Progenitor cell of endocrine pancreas (in vitro differentiated cells): ENCODE data around the gene PLCB4. TPM values are rescaled to one million over a fixed set of nuclear protein-coding genes. Genes with fewer than 3 reads are reported as not detected.

Experiments used
- DNase-seq: peaks from one replicate; pipeline ENCODE4 v3.0.0; 2021; ENCODE audit warnings: low spot score; ENCODE audit not compliant: unreplicated experiment
- H3K27ac Mint-ChIP-seq: 2 replicates; pipeline ENCODE4 v1.8.0; 2021; ENCODE audit warnings: mild to moderate bottlenecking, moderate library complexity, mixed read lengths
- H3K27me3 Mint-ChIP-seq: 2 replicates; pipeline ENCODE4 v1.8.0; 2021; ENCODE audit warnings: mixed read lengths
- H3K36me3 Mint-ChIP-seq: 2 replicates; pipeline ENCODE4 v1.8.0; 2022; ENCODE audit warnings: mixed read lengths; ENCODE audit not compliant: insufficient read depth
- H3K4me1 Mint-ChIP-seq: 2 replicates; pipeline ENCODE4 v1.8.0; 2021; ENCODE audit warnings: low read depth, mixed read lengths
- H3K4me3 Mint-ChIP-seq: 2 replicates; pipeline ENCODE4 v1.8.0; 2021; ENCODE audit warnings: low read depth, mild to moderate bottlenecking, moderate library complexity, mixed read lengths
- H3K9me3 Mint-ChIP-seq: 2 replicates; pipeline ENCODE4 v1.8.0; 2021; ENCODE audit warnings: low read depth, mixed read lengths
- CTCF ChIP-seq: fragments of 200-600 bp; sonication (generic); IDR thresholded peaks from one replicate; pipeline ENCODE4 v1.5.0; 2021; ENCODE audit warnings: antibody characterized with exemption, mild to moderate bottlenecking; ENCODE audit not compliant: unreplicated experiment
- total RNA-seq: library from RNA; stranded (reverse); gene quantifications from 2 replicates; pipeline ENCODE4 v1.2.1, GENCODE V29; 2021

The PLCB4 gene
- total RNA-seq, 1 donor from 2014 or later: 17.2 TPM

GRCh38 chr20:9403448-9403847 is 334.6 kb downstream of the PLCB4 start:
- Mint-ChIP-seq H3K9me3 (no peaks in the 10 kb centered on the region), H3K4me3 (no peak overlapping the region), H3K36me3 (no peaks in the 10 kb centered on the region), H3K27me3 (no peaks in the 10 kb centered on the region), H3K27ac (no peak overlapping the region), H3K4me1 (no peaks in the 10 kb centered on the region)
- no peak for DNase-seq
- TF ChIP-seq CTCF: no peak

- peak; percentile 91 for TF ChIP-seq CTCF
- Mint-ChIP-seq H3K27me3 (no peaks in the 10 kb centered on the region), H3K27ac (no peak overlapping the region), H3K4me3 (no peak overlapping the region), H3K9me3 (no peaks in the 10 kb centered on the region), H3K4me1 (no peaks in the 10 kb centered on the region), H3K36me3 (no peaks in the 10 kb centered on the region)
- peak; percentile 65 for DNase-seq
Measured at GRCh38 chr20:9407805-9408421, 339.0 kb downstream of the PLCB4 start.

- no peaks in the 10 kb centered on the region for H3K36me3 Mint-ChIP-seq
- H3K4me1 Mint-ChIP-seq: no peaks in the 10 kb centered on the region
- H3K27me3 Mint-ChIP-seq: no peaks in the 10 kb centered on the region
- no peak overlapping the region for H3K27ac Mint-ChIP-seq
- DNase-seq: no peak
- TF ChIP-seq CTCF: no peak
- H3K4me3 Mint-ChIP-seq: no peak overlapping the region
- no peaks in the 10 kb centered on the region for H3K9me3 Mint-ChIP-seq
Measured at GRCh38 chr20:9408422-9409300, 339.8 kb downstream of the PLCB4 start.

- no peaks in the 10 kb centered on the region for H3K27me3 Mint-ChIP-seq
- H3K36me3 Mint-ChIP-seq: no peaks in the 10 kb centered on the region
- no peak overlapping the region for H3K27ac Mint-ChIP-seq
Measured at GRCh38 chr20:9409352-9409751, 340.5 kb downstream of the PLCB4 start.

More at GRCh38 chr20:9409352-9409751, 340.5 kb downstream of the PLCB4 start:
- DNase-seq: no peak
- Mint-ChIP-seq H3K4me1 (no peaks in the 10 kb centered on the region), H3K4me3 (no peak overlapping the region), H3K9me3 (no peaks in the 10 kb centered on the region)
- no peak for TF ChIP-seq CTCF
